Measurements from ENCODE around the gene NFS1. TPM values are rescaled to one million over a fixed set of nuclear protein-coding genes. Genes with fewer than 3 reads are reported as not detected.
A peak's percentile ranks its signal among the peaks of the same experiment; 100 is the strongest.

NFS1 gene
- total RNA-seq, 1 experiment from 2014 or later: 44.6 TPM

- CTCF ChIA-PET: interaction anchor here (0.7 kb wide), 1 partner anchor 34 kb away, joined by 3 read pairs; no protein-coding TSS in a partner anchor
Measured at GRCh38 chr20:35657271-35657670, 41.9 kb downstream of the NFS1 start.

GRCh38 chr20:35654415-35654814 is 44.7 kb downstream of the NFS1 start:
- Mint-ChIP-seq H3K27ac (ENCODE audit: unreplicated experiment) (no peak overlapping the region), H3K36me3 (ENCODE audit: insufficient read depth, unreplicated experiment) (peaks cover 39% of the 10 kb centered on the region), H3K9me3 (ENCODE audit: low read depth, unreplicated experiment) (no peaks in the 10 kb centered on the region), H3K27me3 (ENCODE audit: unreplicated experiment) (no peaks in the 10 kb centered on the region), H3K4me1 (ENCODE audit: low read depth, unreplicated experiment) (peaks cover 17% of the 10 kb centered on the region), H3K4me3 (ENCODE audit: low read depth, unreplicated experiment) (no peak overlapping the region)
- intact Hi-C loops (cut with micrococcal nuclease; ENCODE audit: unreplicated experiment): no loop called here
- CTCF ChIA-PET: no interaction called here
- no TSS peak for BruUV-seq (replicated peaks)
- DNase-seq: no peak
- no peak for TF ChIP-seq CTCF (IDR thresholded peaks at IDR 0.05; ENCODE audit: unreplicated experiment)

More at GRCh38 chr20:35657271-35657670, 41.9 kb downstream of the NFS1 start:
- Mint-ChIP-seq H3K9me3 (ENCODE audit: low read depth, unreplicated experiment) (no peaks in the 10 kb centered on the region), H3K36me3 (ENCODE audit: insufficient read depth, unreplicated experiment) (peaks cover 41% of the 10 kb centered on the region), H3K27ac (ENCODE audit: unreplicated experiment) (no peak overlapping the region), H3K4me3 (ENCODE audit: low read depth, unreplicated experiment) (no peak overlapping the region), H3K27me3 (ENCODE audit: unreplicated experiment) (no peaks in the 10 kb centered on the region), H3K4me1 (ENCODE audit: low read depth, unreplicated experiment) (peaks cover 41% of the 10 kb centered on the region)
- TF ChIP-seq CTCF (IDR thresholded peaks at IDR 0.05; ENCODE audit: unreplicated experiment): no peak
- intact Hi-C loops (cut with micrococcal nuclease; ENCODE audit: unreplicated experiment): no loop called here
- no peak for DNase-seq
- BruUV-seq (replicated peaks): no TSS peak

- CTCF ChIA-PET: no interaction called here
- Mint-ChIP-seq H3K4me1 (ENCODE audit: low read depth, unreplicated experiment) (peaks cover 13% of the 10 kb centered on the region), H3K27ac (ENCODE audit: unreplicated experiment) (no peak overlapping the region), H3K9me3 (ENCODE audit: low read depth, unreplicated experiment) (no peaks in the 10 kb centered on the region), H3K36me3 (ENCODE audit: insufficient read depth, unreplicated experiment) (peaks cover 39% of the 10 kb centered on the region), H3K4me3 (ENCODE audit: low read depth, unreplicated experiment) (no peak overlapping the region), H3K27me3 (ENCODE audit: unreplicated experiment) (no peaks in the 10 kb centered on the region)
- intact Hi-C loops (cut with micrococcal nuclease; ENCODE audit: unreplicated experiment): no loop called here
- BruUV-seq (replicated peaks): TSS peak; percentile 2
- DNase-seq: no peak
- TF ChIP-seq CTCF (IDR thresholded peaks at IDR 0.05; ENCODE audit: unreplicated experiment): no peak
Measured at GRCh38 chr20:35653893-35654292, 45.3 kb downstream of the NFS1 start.

- Mint-ChIP-seq H3K27me3 (ENCODE audit: unreplicated experiment) (no peaks in the 10 kb centered on the region), H3K4me1 (ENCODE audit: low read depth, unreplicated experiment) (peaks cover 8% of the 10 kb centered on the region), H3K9me3 (ENCODE audit: low read depth, unreplicated experiment) (no peaks in the 10 kb centered on the region), H3K27ac (ENCODE audit: unreplicated experiment) (no peak overlapping the region), H3K36me3 (ENCODE audit: insufficient read depth, unreplicated experiment) (peaks cover 40% of the 10 kb centered on the region), H3K4me3 (ENCODE audit: low read depth, unreplicated experiment) (no peak overlapping the region)
- no peak for TF ChIP-seq CTCF (IDR thresholded peaks at IDR 0.05; ENCODE audit: unreplicated experiment)
- BruUV-seq (replicated peaks): no TSS peak
- intact Hi-C loops (cut with micrococcal nuclease; ENCODE audit: unreplicated experiment): no loop called here
- no peak for DNase-seq
- CTCF ChIA-PET: no interaction called here
Measured at GRCh38 chr20:35653430-35653734, 45.8 kb downstream of the NFS1 start.

Measured in Calu3 (cell line).